Muscle layer of colon (tissue), 2 donors: ENCODE data around the gene KCNAB2.

Experiments
- H3K27ac ChIP-seq: one replicate; pipeline ENCODE4 v1.7.0; 2013; ENCODE audit warnings: low read depth, mild to moderate bottlenecking, low read length, moderate library complexity
- H3K27me3 ChIP-seq, 2 donors: one replicate each; pipeline ENCODE4 v1.7.0; 2013; ENCODE audit warnings: low read length in 2 of 2, mild to moderate bottlenecking in 2 of 2; ENCODE audit not compliant: insufficient read depth in 2 of 2, control insufficient read depth in 1 of 2
- H3K36me3 ChIP-seq: one replicate; pipeline ENCODE4 v1.7.0; 2013; ENCODE audit warnings: mild to moderate bottlenecking, low read length; ENCODE audit not compliant: insufficient read depth
- H3K4me1 ChIP-seq: one replicate; pipeline ENCODE4 v1.7.0; 2013; ENCODE audit warnings: mild to moderate bottlenecking, low read length; ENCODE audit not compliant: insufficient read depth
- H3K4me3 ChIP-seq, 2 donors: one replicate each; pipeline ENCODE4 v1.7.0; 2013; ENCODE audit warnings: low read length in 2 of 2, low read depth in 1 of 2, mild to moderate bottlenecking in 1 of 2, moderate library complexity in 1 of 2
- H3K9ac ChIP-seq: one replicate; pipeline ENCODE4 v1.7.0; 2013; ENCODE audit warnings: low read length
- H3K9me3 ChIP-seq: one replicate; pipeline ENCODE4 v1.7.0; 2013; ENCODE audit warnings: mild to moderate bottlenecking, low read length
- donor health status: abdominal sarcoma.
- donor health status: Adenocarcinoma of cecum.

The KCNAB2 gene

GRCh38 chr1:6129313-6129712, 83.6 kb downstream of the KCNAB2 start:
- H3K4me1 ChIP-seq: peaks cover 6% of the 10 kb centered on the region
- no peaks in the 10 kb centered on the region for H3K27me3 ChIP-seq
- no peaks in the 10 kb centered on the region for H3K9me3 ChIP-seq
- H3K4me3 ChIP-seq: no peak overlapping the region
- no peak overlapping the region for H3K27ac ChIP-seq
- H3K36me3 ChIP-seq: no peaks in the 10 kb centered on the region
- no peak overlapping the region for H3K9ac ChIP-seq

- no peaks in the 10 kb centered on the region for H3K9me3 ChIP-seq
- H3K27me3 ChIP-seq: no peaks in the 10 kb centered on the region
- H3K4me1 ChIP-seq: peaks cover 6% of the 10 kb centered on the region
- H3K27ac ChIP-seq: no peak overlapping the region
- H3K36me3 ChIP-seq: no peaks in the 10 kb centered on the region
- no peak overlapping the region for H3K4me3 ChIP-seq
- no peak overlapping the region for H3K9ac ChIP-seq
Observed at GRCh38 chr1:6130036-6130435, 84.3 kb downstream of the KCNAB2 start.

GRCh38 chr1:6130596-6130995, 84.9 kb downstream of the KCNAB2 start:
- Histone ChIP-seq H3K4me3 (no peak overlapping the region), H3K9me3 (no peaks in the 10 kb centered on the region), H3K36me3 (no peaks in the 10 kb centered on the region), H3K27ac (no peak overlapping the region), H3K9ac (no peak overlapping the region), H3K4me1 (peaks cover 6% of the 10 kb centered on the region), H3K27me3 (no peaks in the 10 kb centered on the region)

GRCh38 chr1:6131561-6131960, 85.9 kb downstream of the KCNAB2 start:
- Histone ChIP-seq H3K36me3 (no peaks in the 10 kb centered on the region), H3K9me3 (no peaks in the 10 kb centered on the region), H3K4me3 (no peak overlapping the region), H3K27me3 (no peaks in the 10 kb centered on the region), H3K27ac (no peak overlapping the region), H3K9ac (no peak overlapping the region), H3K4me1 (peaks cover 6% of the 10 kb centered on the region)

- Histone ChIP-seq H3K27ac (no peak overlapping the region), H3K9me3 (no peaks in the 10 kb centered on the region)
Observed at GRCh38 chr1:6133146-6133895, 87.6 kb downstream of the KCNAB2 start.

GRCh38 chr1:6134206-6134605, 88.5 kb downstream of the KCNAB2 start:
- H3K4me3 ChIP-seq: no peak overlapping the region
- no peaks in the 10 kb centered on the region for H3K9me3 ChIP-seq
- no peaks in the 10 kb centered on the region for H3K27me3 ChIP-seq
- H3K27ac ChIP-seq: no peak overlapping the region
- no peaks in the 10 kb centered on the region for H3K4me1 ChIP-seq
- no peaks in the 10 kb centered on the region for H3K36me3 ChIP-seq
- no peak overlapping the region for H3K9ac ChIP-seq

More at GRCh38 chr1:6133146-6133895, 87.6 kb downstream of the KCNAB2 start:
- no peaks in the 10 kb centered on the region for H3K4me1 ChIP-seq
- no peaks in the 10 kb centered on the region for H3K36me3 ChIP-seq
- H3K9ac ChIP-seq: no peak overlapping the region
- H3K27me3 ChIP-seq: no peaks in the 10 kb centered on the region
- no peak overlapping the region for H3K4me3 ChIP-seq

- Histone ChIP-seq H3K4me1 (no peaks in the 10 kb centered on the region), H3K27me3 (no peaks in the 10 kb centered on the region), H3K36me3 (no peaks in the 10 kb centered on the region), H3K27ac (no peak overlapping the region), H3K4me3 (no peak overlapping the region), H3K9me3 (no peaks in the 10 kb centered on the region), H3K9ac (no peak overlapping the region)
Observed at GRCh38 chr1:6134741-6135510, 89.2 kb downstream of the KCNAB2 start.

GRCh38 chr1:6136516-6137220, 91.0 kb downstream of the KCNAB2 start:
- Histone ChIP-seq H3K27ac (no peak overlapping the region), H3K36me3 (no peaks in the 10 kb centered on the region)

GRCh38 chr1:6137758-6138157, 92.1 kb downstream of the KCNAB2 start:
- no peak overlapping the region for H3K4me3 ChIP-seq
- no peaks in the 10 kb centered on the region for H3K9me3 ChIP-seq
- no peaks in the 10 kb centered on the region for H3K4me1 ChIP-seq
- no peaks in the 10 kb centered on the region for H3K36me3 ChIP-seq
- H3K27ac ChIP-seq: no peak overlapping the region
- no peaks in the 10 kb centered on the region for H3K27me3 ChIP-seq
- no peak overlapping the region for H3K9ac ChIP-seq

More at GRCh38 chr1:6136516-6137220, 91.0 kb downstream of the KCNAB2 start:
- H3K9ac ChIP-seq: no peak overlapping the region
- H3K4me1 ChIP-seq: no peaks in the 10 kb centered on the region
- no peak overlapping the region for H3K4me3 ChIP-seq
- no peaks in the 10 kb centered on the region for H3K27me3 ChIP-seq
- no peaks in the 10 kb centered on the region for H3K9me3 ChIP-seq

GRCh38 chr1:6140413-6140812, 94.7 kb downstream of the KCNAB2 start:
- Histone ChIP-seq H3K36me3 (no peaks in the 10 kb centered on the region), H3K4me3 (no peak overlapping the region), H3K27me3 (no peaks in the 10 kb centered on the region), H3K4me1 (no peaks in the 10 kb centered on the region), H3K27ac (no peak overlapping the region), H3K9me3 (no peaks in the 10 kb centered on the region), H3K9ac (no peak overlapping the region)

GRCh38 chr1:6141592-6141991, 95.9 kb downstream of the KCNAB2 start:
- no peak overlapping the region for H3K4me3 ChIP-seq
- H3K27ac ChIP-seq: no peak overlapping the region
- no peaks in the 10 kb centered on the region for H3K4me1 ChIP-seq
- H3K36me3 ChIP-seq: no peaks in the 10 kb centered on the region
- peaks cover 0 to 7% of the 10 kb centered on the region in 2 donors for H3K27me3 ChIP-seq
- no peaks in the 10 kb centered on the region for H3K9me3 ChIP-seq
- H3K9ac ChIP-seq: no peak overlapping the region
